Heart left ventricle (tissue), 13 donors: ENCODE results near the gene TADA2A.

ENCODE experiments used
- CTCF ChIP-seq, 12 donors: fragments of 200-600 bp; sonication (generic) in 4 of 12; IDR thresholded peaks; one replicate each; pipeline versions ENCODE4 v1.5.0 to v1.8.0; 2018 to 2022; ENCODE audit warnings: antibody characterized with exemption in 12 of 12, mild to moderate bottlenecking in 5 of 12
- POLR2A ChIP-seq, 2 donors: fragments of 450-650 bp; IDR thresholded peaks; one replicate each; pipeline ENCODE4 v1.6.1; 2017; ENCODE audit warnings: antibody characterized with exemption in 2 of 2, mild to moderate bottlenecking in 2 of 2, moderate library complexity in 2 of 2
- donor health status: ischemic (EF 13 %, LVEDD 7.1; RV severe dilation, severe dysfunction).
- donor health status: DM: no; HTN: yes; CAD: no.
- donor health status: DM: no; HTN: no; CAD: no.
- donor health status: ischemic (EF 25% LVEDD 6.9; RV normal size, moderate dysfunction).
- donor health status: ischemic (EF 25% LVEDD 5.7; RV mildly dilated, moderate dysfunction).
- donor health status: ischemic (EF 35%, LVEDD 5.7; RV mildly dilated, moderate dysfunction).
- donor health status: nonischemic (EF 11% LVEDD 7.7; RV severe dilation, severe dysfunction).
- donor health status: DM: yes; HTN: yes; CAD: no.
- donor health status: PGD.
- donor health status: ischemic (EF 29% LVEDD 5.4; RV normal size, mild dysfunction).
- donor health status: nonischemic (EF 23%, LVEDD 6.1; RV moderate dilation, normal function).

- TF ChIP-seq POLR2A (IDR thresholded peaks at IDR 0.05) (no peak), CTCF (IDR thresholded peaks at IDR 0.05) (no peak)
Observed at GRCh38 chr17:37365589-37365988, 41.1 kb upstream of the TADA2A start.
